GM19238 (cell line): Measurements from ENCODE around the gene TBKBP1.
A peak's percentile ranks its signal among the peaks of the same experiment; 100 is the strongest.

Source experiments
- DNase-seq: peaks from one replicate; pipeline ENCODE4 v3.0.0; 2011; ENCODE audit warnings: low spot score; ENCODE audit not compliant: insufficient read length

TBKBP1 gene

GRCh38 chr17:47698749-47699535, 5.0 kb downstream of the TBKBP1 start:
- DNase-seq = peak; percentile 92

GRCh38 chr17:47699536-47699840, 5.5 kb downstream of the TBKBP1 start:
- no peak for DNase-seq

- no peak for DNase-seq
Observed at GRCh38 chr17:47700471-47701449, 6.8 kb downstream of the TBKBP1 start.

GRCh38 chr17:47701608-47702007, 7.6 kb downstream of the TBKBP1 start:
- no peak for DNase-seq

GRCh38 chr17:47702391-47702995, 8.5 kb downstream of the TBKBP1 start:
- DNase-seq = no peak

GRCh38 chr17:47703191-47703591, 9.2 kb downstream of the TBKBP1 start:
- DNase-seq = no peak

- DNase-seq = no peak
Observed at GRCh38 chr17:47703671-47704070, 9.7 kb downstream of the TBKBP1 start.

- DNase-seq = no peak
Observed at GRCh38 chr17:47704116-47704515, 10.2 kb downstream of the TBKBP1 start.

GRCh38 chr17:47704736-47705135, 10.8 kb downstream of the TBKBP1 start:
- no peak for DNase-seq

- DNase-seq = no peak
Observed at GRCh38 chr17:47705536-47706530, 11.9 kb downstream of the TBKBP1 start.

GRCh38 chr17:47707056-47707804, 13.3 kb downstream of the TBKBP1 start:
- no peak for DNase-seq

- DNase-seq = no peak
Observed at GRCh38 chr17:47707884-47708283, 13.9 kb downstream of the TBKBP1 start.

- no peak for DNase-seq
Observed at GRCh38 chr17:47708312-47708863, 14.4 kb downstream of the TBKBP1 start.

- DNase-seq = no peak
Observed at GRCh38 chr17:47708864-47709541, 15.0 kb downstream of the TBKBP1 start.

- no peak for DNase-seq
Observed at GRCh38 chr17:47709594-47709993, 15.6 kb downstream of the TBKBP1 start.

GRCh38 chr17:47711366-47712099, 17.6 kb downstream of the TBKBP1 start:
- DNase-seq = no peak

- no peak for DNase-seq
Observed at GRCh38 chr17:47712330-47713023, 18.5 kb downstream of the TBKBP1 start.
